Anterior cingulate cortex (tissue), 58 donors: ENCODE results near the gene DAPK3.
"Not testable (repeated sequence)": the region's sequence is repeated elsewhere in the genome, so short reads cannot be mapped to it uniquely, and the experiment has no call there.

Source experiments
- DNase-seq, 58 donors: peaks; one replicate each; lab custom pipeline; 2025; lab: John Stamatoyannopoulos, UW

Gene DAPK3

GRCh38 chr19:3963458-3964255 is 7.2 kb downstream of the DAPK3 start:
- no peak for DNase-seq

DNA sequence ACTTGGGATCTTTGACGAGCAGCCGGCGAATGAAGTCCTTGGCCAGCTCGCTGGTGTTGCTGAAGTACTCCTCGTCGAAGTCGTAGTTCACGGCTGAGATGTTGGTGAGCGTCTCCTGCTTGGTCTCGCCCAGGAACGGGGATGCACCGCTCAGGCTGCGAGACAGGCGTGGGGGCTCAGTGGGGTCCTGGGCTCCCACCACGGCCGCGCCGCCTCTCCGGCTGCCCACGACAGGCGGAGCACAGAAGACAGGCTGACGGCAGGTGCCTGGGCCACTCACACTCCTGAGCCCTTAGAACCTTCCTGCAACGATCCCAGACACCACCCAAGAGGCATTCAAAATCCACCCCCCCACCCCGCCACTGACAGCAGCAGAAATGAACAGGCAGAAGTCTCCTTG is 9.9 kb downstream of the DAPK3 start:
- no peak for DNase-seq

GRCh38 chr19:3959766-3960131 is 11.2 kb downstream of the DAPK3 start:
- no peak for DNase-seq

- DNase-seq = no peak
Measured at GRCh38 chr19:3958836-3959765, 11.8 kb downstream of the DAPK3 start.

GRCh38 chr19:3955688-3956087 is 15.2 kb downstream of the DAPK3 start:
- DNase-seq = no peak

GRCh38 chr19:3955276-3955675 is 15.6 kb downstream of the DAPK3 start:
- DNase-seq = not testable (repeated sequence)

DNA sequence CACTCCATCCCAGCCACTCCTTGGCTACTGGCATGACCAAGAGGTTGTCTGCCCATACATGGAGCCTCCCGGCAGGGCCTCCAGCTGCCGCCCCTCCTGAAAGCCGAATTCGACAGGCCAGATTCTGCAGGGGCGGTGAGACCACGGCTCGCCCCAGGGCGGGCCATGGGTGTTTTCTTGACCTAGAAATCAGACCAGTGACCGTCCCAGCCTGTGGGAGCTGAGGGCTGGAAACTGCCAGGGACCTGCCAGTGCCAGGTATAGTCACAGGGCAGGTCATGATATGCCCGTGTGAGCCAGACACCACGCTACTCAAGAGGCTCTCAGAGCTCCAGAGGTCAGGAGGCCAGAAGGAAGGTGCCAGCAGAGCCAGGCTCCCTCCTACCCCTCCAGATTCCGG is 16.8 kb downstream of the DAPK3 start:
- DNase-seq = no peak

- DNase-seq = not testable (repeated sequence)
Measured at GRCh38 chr19:3952755-3953276, 18.1 kb downstream of the DAPK3 start.

GRCh38 chr19:3950871-3951861 is 19.7 kb downstream of the DAPK3 start:
- DNase-seq = no peak

- DNase-seq = no peak
Measured at GRCh38 chr19:3949997-3950859, 20.7 kb downstream of the DAPK3 start.

DNA sequence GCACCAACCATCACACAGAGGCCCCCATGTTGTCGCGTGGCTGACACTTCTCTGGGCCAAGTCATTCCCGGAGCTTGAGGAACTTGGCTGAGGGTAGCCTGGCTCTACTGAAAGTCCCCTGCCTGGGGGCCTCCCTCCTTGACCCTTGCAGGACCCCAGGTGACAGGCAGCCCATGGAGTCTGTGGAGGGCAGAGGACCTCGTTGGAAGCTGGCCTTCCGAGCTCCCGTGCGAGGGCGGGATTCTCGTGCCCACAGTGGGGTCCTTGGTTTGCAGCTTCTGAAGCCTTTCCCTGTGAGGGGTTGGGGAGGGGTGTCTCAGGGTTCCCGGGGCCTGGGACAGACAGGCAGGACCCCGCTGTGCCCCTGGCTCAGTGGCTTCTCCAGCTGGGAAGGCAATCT is 21.6 kb downstream of the DAPK3 start:
- no peak for DNase-seq

DNA sequence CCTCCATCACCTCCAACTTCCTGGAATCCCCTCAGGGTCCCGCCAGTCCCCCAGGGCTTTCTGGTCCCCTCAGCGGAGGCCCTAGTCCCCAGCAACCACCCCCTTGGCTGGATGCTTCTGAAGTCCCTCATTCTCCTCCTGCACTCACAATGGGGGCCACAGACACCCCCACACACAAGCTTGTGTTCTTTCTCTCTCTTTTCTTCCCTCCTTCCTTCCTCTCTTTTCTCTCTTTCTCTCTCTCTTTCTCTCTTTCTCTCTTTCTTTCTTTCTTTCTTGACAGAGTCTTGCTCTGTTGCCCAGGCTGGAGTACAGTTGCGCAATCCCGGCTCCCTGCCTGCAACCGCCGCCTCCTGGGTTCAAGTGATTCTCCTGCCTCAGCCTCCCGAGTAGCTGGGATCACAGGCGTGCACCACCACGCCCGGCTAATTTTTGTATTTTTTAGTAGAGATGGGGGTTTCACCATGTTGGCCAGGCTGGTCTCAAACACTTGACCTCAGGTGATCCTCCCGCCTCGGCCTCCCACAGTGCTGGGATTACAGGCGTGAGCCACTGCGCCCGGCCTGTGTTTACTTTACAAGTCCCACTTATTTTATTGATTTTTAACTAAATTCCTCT is 23.5 kb downstream of the DAPK3 start:
- not testable (repeated sequence) for DNase-seq

DNA sequence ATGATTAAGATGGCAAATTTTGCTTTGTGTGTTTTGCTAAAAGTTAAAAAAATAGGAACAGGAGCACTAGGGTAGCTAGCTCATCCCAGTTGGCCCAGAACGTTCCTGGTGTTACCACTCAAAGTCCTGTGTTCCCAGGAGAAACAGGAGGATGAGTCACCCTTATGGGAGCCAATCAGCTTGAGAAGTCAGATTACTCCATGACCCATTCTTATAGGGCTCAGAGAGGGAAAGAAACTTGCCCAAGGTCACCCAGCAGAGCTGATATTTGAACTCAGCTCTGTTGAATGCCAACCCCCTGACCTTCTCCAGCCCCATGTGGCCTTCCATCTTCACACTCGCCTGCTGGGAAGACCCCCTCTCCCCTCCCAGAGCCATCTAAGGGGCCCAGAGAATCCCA is 25.1 kb downstream of the DAPK3 start:
- no peak for DNase-seq

DNA sequence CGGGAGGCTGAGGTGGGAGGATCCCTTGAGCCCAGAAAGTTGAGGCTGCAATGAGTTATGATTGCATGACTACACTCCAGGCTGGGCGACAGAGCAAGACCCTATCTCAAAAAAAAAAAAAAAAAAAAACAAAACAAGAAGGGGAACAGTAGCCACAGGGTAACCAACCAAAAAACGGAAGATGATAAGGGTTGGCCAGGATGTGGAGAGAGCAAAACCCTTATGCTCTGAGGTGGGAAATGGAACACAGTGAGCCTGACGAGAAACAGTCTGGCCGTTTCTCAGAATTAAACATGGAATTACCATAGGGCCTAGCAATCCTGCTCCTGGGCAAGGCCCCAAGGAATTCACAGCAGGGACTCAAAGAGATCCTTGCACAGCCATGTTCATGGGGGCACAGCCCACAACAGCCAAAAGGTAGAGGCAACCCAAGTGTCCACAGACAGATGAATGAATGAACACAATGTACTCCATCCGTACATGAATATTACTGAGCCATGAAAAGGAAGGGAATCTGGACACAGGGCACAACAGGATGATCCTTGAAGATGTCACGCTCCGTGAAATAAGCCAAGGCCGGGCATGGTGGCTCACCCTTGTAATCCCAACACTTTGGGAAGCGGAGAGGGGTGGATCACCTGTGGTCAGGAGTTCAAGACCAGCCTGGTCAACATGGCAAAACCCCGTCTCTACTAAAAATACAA is 26.7 kb downstream of the DAPK3 start:
- DNase-seq = no peak

GRCh38 chr19:3942790-3943409 is 28.0 kb downstream of the DAPK3 start:
- no peak for DNase-seq

DNA sequence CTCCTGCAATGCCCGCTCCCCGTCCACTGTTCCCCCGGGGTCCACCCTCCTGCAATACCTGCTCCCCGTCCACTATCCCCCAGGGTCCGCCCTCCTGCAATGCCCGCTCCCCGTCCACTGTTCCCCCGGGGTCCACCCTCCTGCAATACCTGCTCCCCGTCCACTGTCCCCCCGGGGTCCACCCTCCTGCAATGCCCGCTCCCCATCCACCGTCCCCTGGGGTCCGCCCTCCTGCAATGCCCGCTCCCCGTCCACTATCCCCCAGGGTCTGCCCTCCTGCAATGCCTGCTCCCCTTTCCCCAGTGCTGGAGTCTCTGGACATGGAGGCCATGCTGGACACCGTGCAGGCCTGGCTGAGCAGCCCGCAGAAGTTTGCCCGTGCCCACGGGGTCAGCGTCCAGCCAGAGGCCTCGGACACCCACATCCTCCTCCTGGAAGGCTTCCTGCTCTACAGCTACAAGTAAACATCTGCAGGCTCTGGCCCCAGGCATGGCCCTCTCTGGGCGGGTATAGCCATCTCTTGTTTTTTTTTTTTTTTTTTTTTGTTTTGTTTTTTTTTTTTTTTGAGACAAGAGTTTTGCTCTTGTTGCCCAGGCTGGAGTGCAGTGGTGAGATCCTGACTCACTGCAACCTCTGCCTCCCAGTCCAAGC is 32.5 kb downstream of the DAPK3 start:
- DNase-seq = not testable (repeated sequence)
